Loucy (cell line): ENCODE results near the gene RPL19.

Source experiments
- EZH2phosphoT487 ChIP-seq: fragments of 200-600 bp; IDR thresholded peaks from 2 replicates; pipeline ENCODE4 v1.6.1; 2018; ENCODE audit warnings: antibody characterized with exemption, mild to moderate bottlenecking, moderate library complexity, borderline replicate concordance
- TF ChIP-seq, protein P1 (sequence below): fragments of 200-600 bp; sonication (generic); conservative IDR thresholded peaks from 2 replicates; pipeline ENCODE4 v1.5.1; 2014; ENCODE audit warnings: mild to moderate bottlenecking, antibody characterized with exemption, low read length

GRCh38 chr17:39239640-39240314 lies 39.7 kb downstream of the RPL19 start:
- TF ChIP-seq, protein P1, sequence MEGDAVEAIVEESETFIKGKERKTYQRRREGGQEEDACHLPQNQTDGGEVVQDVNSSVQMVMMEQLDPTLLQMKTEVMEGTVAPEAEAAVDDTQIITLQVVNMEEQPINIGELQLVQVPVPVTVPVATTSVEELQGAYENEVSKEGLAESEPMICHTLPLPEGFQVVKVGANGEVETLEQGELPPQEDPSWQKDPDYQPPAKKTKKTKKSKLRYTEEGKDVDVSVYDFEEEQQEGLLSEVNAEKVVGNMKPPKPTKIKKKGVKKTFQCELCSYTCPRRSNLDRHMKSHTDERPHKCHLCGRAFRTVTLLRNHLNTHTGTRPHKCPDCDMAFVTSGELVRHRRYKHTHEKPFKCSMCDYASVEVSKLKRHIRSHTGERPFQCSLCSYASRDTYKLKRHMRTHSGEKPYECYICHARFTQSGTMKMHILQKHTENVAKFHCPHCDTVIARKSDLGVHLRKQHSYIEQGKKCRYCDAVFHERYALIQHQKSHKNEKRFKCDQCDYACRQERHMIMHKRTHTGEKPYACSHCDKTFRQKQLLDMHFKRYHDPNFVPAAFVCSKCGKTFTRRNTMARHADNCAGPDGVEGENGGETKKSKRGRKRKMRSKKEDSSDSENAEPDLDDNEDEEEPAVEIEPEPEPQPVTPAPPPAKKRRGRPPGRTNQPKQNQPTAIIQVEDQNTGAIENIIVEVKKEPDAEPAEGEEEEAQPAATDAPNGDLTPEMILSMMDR: peak; percentile 80
- no peak for TF ChIP-seq EZH2phosphoT487
